Measurements from ENCODE around the gene PORCN. TPM values are rescaled to one million over a fixed set of nuclear protein-coding genes. Genes with fewer than 3 reads are reported as not detected.

The PORCN gene
- total RNA-seq, 1 experiment from 2014 or later, result 100 TPM

- peak; percentile 92 for DNase-seq (ENCODE audit: low read depth)
Measured at GRCh38 chrX:48475774-48476577, 32.8 kb upstream of the PORCN start, which contains the start of gene FTSJ1. Gene FTSJ1 (plus strand): TSS chrX:48476199. CDS start chrX:48478048, 1,849 bp downstream.

- DNase-seq (ENCODE audit: low read depth), result no peak
Measured at GRCh38 chrX:48476919-48477318, 31.9 kb upstream of the PORCN start.

DNA sequence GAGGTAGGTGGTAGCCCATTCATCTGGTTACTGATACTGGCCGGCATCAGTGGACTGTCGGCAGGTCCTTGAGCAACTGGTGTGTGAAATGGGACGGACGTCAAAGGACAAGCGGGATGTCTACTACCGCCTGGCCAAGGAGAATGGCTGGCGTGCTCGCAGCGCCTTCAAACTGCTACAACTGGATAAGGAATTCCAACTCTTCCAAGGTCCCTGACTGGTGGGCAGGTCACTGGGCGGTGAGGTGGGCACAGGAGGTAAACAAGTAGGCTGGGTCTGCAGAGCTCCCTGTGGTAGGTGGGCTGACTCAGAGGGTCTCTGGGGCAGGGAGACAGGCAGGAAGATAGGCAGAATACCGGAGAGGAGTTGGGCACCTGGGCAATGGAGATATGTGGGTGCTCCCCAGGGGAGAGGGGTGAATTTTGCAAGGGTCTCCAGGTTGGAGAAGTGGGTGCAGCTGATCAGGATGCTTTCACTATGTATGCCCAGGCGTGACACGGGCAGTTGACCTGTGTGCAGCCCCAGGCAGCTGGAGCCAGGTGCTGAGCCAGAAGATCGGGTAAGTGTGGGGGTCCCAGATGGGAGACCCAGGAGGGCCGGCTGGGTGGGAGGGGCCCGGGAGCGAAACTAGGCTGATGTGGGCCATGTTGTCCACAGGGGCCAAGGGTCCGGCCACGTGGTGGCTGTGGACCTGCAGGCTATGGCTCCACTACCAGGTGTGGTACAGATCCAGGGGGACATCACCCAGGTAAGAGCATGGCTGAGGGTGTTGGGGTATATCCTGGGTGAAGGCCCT, 30.6 kb upstream of the PORCN start:
- no peak for DNase-seq (ENCODE audit: low read depth)

DNA sequence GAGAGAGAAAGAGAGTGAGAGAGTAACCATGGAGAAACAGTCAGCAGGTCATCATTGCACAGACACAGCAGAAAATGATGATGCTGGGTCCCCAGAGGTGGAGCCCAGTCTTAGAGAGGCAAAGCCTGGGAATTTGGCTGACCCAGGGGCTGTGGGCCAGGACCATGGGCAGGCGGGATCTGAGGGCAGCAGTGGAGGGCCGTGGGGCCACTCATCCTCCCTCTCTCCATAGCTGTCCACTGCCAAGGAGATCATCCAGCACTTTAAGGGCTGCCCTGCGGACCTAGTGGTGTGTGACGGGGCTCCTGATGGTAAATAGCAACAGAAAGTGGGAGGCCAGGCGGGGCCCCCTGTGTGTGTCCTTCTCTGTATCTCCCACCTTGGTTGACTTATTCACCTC, 30.0 kb upstream of the PORCN start:
- DNase-seq (ENCODE audit: low read depth), result no peak

- DNase-seq (ENCODE audit: low read depth), result no peak
Measured at GRCh38 chrX:48480142-48480541, 28.6 kb upstream of the PORCN start.

GRCh38 chrX:48480583-48480982, 28.2 kb upstream of the PORCN start:
- no peak for DNase-seq (ENCODE audit: low read depth)

DNA sequence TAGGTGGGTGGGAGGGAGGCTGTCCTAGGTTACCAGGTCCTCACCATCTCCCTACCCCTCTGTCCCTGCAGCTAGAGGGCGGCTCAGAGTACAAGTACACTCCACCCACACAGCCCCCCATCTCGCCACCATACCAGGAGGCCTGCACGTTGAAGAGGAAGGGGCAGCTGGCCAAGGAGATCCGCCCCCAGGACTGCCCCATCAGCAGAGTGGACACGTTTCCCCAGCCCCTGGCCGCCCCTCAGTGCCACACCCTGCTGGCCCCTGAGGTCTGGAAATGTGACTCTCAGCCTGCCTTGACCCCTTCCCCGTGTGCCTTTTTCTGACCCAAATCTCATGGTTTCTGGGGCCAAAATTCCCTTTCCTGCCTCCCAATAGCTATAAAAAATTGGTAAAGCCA, 26.3 kb upstream of the PORCN start:
- no peak for DNase-seq (ENCODE audit: low read depth)

DNA sequence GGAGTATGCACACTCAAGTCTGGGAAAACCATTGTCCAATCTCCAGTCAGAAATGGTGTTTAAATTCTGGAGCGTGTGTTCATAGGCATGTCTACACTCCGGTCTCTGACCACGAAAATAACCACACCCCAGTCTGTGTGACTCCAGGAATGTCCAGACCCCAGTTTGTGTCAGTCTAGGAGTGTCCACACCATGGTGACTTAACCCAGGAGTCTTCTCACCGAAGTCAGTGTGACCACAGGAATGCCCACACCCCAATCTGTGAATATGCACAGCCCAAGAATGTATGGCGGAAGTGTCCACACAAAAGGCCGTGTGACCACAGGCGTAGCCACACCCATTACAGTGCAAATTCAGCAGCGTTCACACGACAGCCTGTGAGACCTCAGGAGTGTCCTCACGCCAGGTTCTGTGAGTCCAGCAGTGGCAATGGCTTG, 21.4 kb upstream of the PORCN start:
- peak; percentile 99 for DNase-seq (ENCODE audit: low read depth)

GRCh38 chrX:48488034-48488433, 20.8 kb upstream of the PORCN start:
- DNase-seq (ENCODE audit: low read depth), result no peak

- DNase-seq (ENCODE audit: low read depth), result no peak
Measured at GRCh38 chrX:48489296-48489695, 19.5 kb upstream of the PORCN start.

- DNase-seq (ENCODE audit: low read depth), result no peak
Measured at GRCh38 chrX:48489892-48490291, 18.9 kb upstream of the PORCN start.

- DNase-seq (ENCODE audit: low read depth), result no peak
Measured at GRCh38 chrX:48490661-48491060, 18.1 kb upstream of the PORCN start.

GRCh38 chrX:48491809-48492208, 17.0 kb upstream of the PORCN start:
- peak; percentile 30 for DNase-seq (ENCODE audit: low read depth)

GRCh38 chrX:48492293-48492910, 16.4 kb upstream of the PORCN start:
- DNase-seq (ENCODE audit: low read depth), result peak; percentile 88

DNA sequence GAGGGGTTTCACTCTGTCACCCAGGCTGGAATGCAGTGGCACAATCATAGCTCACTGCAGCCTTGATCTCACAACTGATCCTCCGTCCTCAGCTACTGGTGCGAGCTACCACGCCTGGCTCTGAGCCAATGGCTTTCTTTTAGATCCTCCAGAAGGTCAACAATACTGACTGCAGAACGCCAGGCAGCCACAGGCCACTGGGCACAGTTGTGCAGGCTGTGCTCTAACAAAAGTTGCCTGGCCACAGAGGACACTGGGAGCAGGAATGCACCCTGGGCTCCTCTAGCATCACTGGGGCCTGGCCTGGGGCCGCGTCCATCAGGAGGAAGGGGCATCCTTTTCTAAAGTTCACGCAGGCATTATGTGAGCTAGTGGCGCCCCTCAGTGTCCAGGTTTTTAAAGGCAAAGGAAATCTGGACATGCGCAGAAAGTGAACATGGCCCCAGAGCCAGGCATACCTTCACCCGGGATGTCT, 14.9 kb upstream of the PORCN start:
- peak; percentile 68 for DNase-seq (ENCODE audit: low read depth)

- DNase-seq (ENCODE audit: low read depth), result peak; percentile 45
Measured at GRCh38 chrX:48496660-48497059, 12.1 kb upstream of the PORCN start.

GRCh38 chrX:48497871-48498270, 10.9 kb upstream of the PORCN start:
- no peak for DNase-seq (ENCODE audit: low read depth)

- peak; percentile 88 for DNase-seq (ENCODE audit: low read depth)
Measured at GRCh38 chrX:48498374-48498809, 10.4 kb upstream of the PORCN start.

GRCh38 chrX:48504261-48504660, 4.5 kb upstream of the PORCN start:
- DNase-seq (ENCODE audit: low read depth), result no peak

DNA sequence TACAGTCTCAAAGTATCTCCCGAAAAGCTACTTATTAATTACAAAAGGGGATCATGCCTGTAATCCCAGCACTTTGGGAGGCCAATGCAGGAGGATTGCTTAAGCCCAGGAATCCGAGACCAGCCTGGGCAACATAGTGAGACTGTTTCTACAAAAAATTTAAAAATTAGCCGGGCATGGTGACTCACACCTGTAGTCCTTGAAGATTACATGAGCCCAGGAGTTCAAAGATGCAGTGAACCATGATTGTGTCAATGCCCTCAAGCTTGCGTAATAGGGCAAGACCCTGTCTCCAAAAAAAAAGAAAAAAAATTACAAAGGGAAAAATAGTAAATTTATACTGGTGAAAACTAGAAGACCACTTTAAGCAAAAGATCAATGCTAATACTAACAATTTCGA, 3.3 kb upstream of the PORCN start:
- no peak for DNase-seq (ENCODE audit: low read depth)

DNA sequence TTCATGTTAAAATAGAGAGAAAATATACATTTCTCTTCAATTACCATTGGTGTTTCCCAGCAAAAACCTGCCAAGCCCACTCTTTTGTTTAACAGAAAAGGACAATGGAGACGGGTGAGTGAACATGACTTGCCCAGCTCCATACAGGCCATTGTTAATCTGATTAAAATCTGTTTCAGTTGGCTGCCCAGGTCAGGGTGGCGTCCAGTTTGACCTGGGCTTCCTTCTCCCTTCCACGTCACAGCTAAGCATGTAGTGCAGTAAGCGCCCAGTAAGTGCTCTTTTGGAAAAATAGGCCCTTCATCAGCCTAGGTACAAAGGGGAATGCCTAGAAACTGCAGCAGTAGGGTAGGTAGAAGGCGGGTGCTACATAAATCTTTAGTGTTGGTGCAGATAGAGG, 1.5 kb upstream of the PORCN start:
- no peak for DNase-seq (ENCODE audit: low read depth)

- no peak for DNase-seq (ENCODE audit: low read depth)
Measured at GRCh38 chrX:48509245-48509590, 426 bp downstream of the PORCN start.
